Glutamatergic neuron (in vitro differentiated cells): ENCODE data around the gene IFNA10. TPM values are rescaled to one million over a fixed set of nuclear protein-coding genes. Genes with fewer than 3 reads are reported as not detected.
"Not testable (repeated sequence)": the region's sequence is repeated elsewhere in the genome, so short reads cannot be mapped to it uniquely, and the experiment has no call there.

Experiments
- DNase-seq: peaks from one replicate; pipeline ENCODE4 v3.0.0; 2022
- H3K27ac Mint-ChIP-seq: one replicate; pipeline ENCODE4 v1.8.0; 2020; ENCODE audit warnings: mild to moderate bottlenecking, mixed read lengths, inconsistent platforms; ENCODE audit not compliant: unreplicated experiment
- H3K27me3 Mint-ChIP-seq: one replicate; pipeline ENCODE4 v1.8.0; 2020; ENCODE audit warnings: mild to moderate bottlenecking, moderate library complexity, mixed read lengths, inconsistent platforms; ENCODE audit not compliant: unreplicated experiment
- H3K36me3 Mint-ChIP-seq: one replicate; pipeline ENCODE4 v1.8.0; 2020; ENCODE audit warnings: mild to moderate bottlenecking, mixed read lengths, inconsistent platforms; ENCODE audit not compliant: unreplicated experiment
- H3K4me1 Mint-ChIP-seq: one replicate; pipeline ENCODE4 v1.8.0; 2020; ENCODE audit warnings: mild to moderate bottlenecking, low read depth, mixed read lengths, inconsistent platforms; ENCODE audit not compliant: unreplicated experiment
- H3K4me3 Mint-ChIP-seq: one replicate; pipeline ENCODE4 v1.8.0; 2020; ENCODE audit warnings: mild to moderate bottlenecking, mixed read lengths, inconsistent platforms; ENCODE audit not compliant: unreplicated experiment
- H3K9me3 Mint-ChIP-seq: one replicate; pipeline ENCODE4 v1.8.0; 2020; ENCODE audit warnings: mild to moderate bottlenecking, moderate library complexity, mixed read lengths, inconsistent platforms; ENCODE audit not compliant: unreplicated experiment
- total RNA-seq: library from RNA; stranded (reverse); fragmentation: NEBNext Ultra II Directional; extraction: Animal tissue kit (Norgen Biotek cat#: 25700); gene quantifications from one replicate; pipeline ENCODE4 v1.2.1, GENCODE V29; 2021; ENCODE audit not compliant: unreplicated experiment
- TF ChIP-seq, protein P1 (sequence below): fragments of 200-600 bp; sonication (generic); IDR thresholded peaks from one replicate; pipeline ENCODE4 v1.5.0; 2021; ENCODE audit not compliant: partially characterized antibody, unreplicated experiment

Gene IFNA10
- total RNA-seq, 1 donor from 2014 or later = not detected

DNA sequence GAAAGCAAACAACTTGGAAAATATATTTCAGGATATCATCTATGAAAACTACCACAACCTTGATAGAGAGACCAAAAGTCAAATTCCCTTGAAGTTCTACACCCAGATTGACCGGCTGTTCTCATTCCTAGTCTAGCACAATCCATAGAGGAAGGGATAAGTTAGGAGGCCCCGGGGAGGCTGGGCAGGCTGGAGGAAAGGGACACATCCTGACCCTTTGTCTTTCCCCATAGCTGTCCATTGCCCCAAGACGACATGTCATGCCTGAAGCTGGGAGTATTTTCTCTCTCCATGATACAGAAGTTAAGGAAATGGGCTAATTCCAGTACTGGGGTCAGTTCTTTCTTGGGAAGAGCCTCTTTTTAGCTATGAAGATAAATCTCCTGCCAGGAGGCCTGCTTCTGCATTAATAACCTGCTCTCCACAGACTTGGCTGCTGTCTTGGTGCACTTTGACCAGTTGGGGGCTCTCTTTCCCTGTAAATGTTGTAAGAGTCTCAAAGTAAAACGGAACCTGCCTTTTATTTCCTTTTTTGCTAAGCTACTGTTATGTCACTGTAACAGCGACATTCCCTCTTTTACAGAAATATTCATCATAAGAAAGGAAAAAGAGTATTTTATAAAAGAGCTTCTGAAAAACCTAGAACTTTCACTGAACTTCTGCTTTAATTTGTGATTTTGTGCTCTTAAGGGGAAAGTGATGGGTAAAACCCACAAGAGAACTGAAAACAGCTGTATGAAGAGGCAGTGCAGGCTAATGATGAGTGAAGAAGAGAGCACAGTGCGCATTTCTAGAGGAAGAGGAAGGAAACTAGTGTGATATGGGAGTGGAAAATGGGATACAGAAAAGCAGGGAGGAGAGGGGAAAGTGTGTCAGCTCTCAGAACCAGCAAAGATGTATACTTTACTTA lies 11.8 kb downstream of the IFNA10 start:
- TF ChIP-seq, protein P1, sequence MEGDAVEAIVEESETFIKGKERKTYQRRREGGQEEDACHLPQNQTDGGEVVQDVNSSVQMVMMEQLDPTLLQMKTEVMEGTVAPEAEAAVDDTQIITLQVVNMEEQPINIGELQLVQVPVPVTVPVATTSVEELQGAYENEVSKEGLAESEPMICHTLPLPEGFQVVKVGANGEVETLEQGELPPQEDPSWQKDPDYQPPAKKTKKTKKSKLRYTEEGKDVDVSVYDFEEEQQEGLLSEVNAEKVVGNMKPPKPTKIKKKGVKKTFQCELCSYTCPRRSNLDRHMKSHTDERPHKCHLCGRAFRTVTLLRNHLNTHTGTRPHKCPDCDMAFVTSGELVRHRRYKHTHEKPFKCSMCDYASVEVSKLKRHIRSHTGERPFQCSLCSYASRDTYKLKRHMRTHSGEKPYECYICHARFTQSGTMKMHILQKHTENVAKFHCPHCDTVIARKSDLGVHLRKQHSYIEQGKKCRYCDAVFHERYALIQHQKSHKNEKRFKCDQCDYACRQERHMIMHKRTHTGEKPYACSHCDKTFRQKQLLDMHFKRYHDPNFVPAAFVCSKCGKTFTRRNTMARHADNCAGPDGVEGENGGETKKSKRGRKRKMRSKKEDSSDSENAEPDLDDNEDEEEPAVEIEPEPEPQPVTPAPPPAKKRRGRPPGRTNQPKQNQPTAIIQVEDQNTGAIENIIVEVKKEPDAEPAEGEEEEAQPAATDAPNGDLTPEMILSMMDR = peak; percentile 53
- H3K9me3 Mint-ChIP-seq, H3K4me3 Mint-ChIP-seq, H3K27ac Mint-ChIP-seq, H3K4me1 Mint-ChIP-seq, H3K27me3 Mint-ChIP-seq, H3K36me3 Mint-ChIP-seq: not testable (repeated sequence)
- DNase-seq = peak; percentile 30

GRCh38 chr9:21187487-21187886 lies 19.5 kb downstream of the IFNA10 start, which contains the start of gene IFNA4:
IFNA4 (minus strand) TSS chr9:21187587; CDS start chr9:21187531, 56 bp downstream.
- not testable (repeated sequence) for H3K27ac Mint-ChIP-seq, H3K36me3 Mint-ChIP-seq, H3K27me3 Mint-ChIP-seq, H3K9me3 Mint-ChIP-seq, H3K4me3 Mint-ChIP-seq, H3K4me1 Mint-ChIP-seq, DNase-seq

DNA sequence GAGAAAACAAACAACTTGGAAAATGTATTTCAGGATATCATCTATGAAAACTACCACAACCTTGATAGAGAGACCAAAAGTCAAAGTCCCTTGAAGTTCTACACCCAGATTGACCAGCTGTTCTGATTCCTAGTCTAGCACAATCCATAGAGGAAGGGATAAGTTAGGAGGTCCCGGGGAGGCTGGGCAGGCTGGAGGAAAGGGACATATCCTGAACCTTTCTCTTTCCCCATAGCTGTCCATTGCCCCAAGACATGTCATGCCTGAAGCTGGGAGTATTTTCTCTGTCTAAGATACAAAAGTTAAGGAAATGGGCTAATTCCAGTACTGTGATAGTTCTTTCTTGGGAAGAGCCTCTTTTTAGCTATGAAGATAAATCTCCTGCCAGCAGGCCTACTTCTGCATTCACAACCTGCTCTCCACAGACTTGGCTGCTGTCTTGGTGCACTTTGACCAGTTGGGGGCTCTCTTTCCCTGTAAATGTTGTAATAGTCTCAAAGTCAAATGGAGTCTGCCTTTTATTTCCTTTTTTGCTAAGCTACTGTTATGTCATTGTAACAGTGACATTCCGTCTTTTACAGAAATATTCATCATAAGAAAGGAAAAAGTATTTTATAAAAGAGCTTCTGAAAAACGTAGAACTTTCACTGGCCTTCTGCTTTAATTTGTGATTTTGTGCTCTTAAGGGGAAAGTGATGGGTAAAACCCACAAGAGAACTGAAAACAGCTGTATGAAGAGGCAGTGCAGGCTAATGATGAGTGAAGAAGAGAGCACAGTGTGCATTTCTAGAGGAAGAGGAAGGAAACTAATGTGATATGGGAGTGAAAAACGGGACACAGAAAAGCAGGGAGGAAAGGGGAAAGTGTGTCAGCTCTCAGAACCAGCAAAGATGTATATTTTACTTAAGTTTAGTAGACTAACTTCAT lies 23.9 kb downstream of the IFNA10 start:
- TF ChIP-seq, protein P1 = peak; percentile 60
- H3K36me3 Mint-ChIP-seq, DNase-seq, H3K27ac Mint-ChIP-seq, H3K27me3 Mint-ChIP-seq, H3K4me3 Mint-ChIP-seq, H3K9me3 Mint-ChIP-seq, H3K4me1 Mint-ChIP-seq: not testable (repeated sequence)

DNA sequence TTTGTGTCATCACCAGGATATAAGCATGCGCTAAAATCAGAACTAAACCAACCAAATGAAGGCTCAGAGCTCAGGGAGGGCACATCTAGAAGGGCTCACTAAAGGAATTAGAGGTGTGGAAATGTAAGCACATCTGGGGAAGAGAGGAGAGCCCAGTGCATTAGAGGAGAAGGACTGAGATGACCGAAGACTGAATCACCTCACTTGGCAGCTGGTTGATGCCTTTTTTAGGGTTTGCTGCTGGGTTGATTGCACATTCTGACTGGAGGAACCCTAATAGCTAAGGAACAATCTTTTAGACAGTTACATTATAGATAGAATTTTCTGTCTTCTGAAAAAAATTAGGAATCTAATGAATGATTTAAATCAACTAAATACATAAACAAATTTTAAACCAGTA lies 32.3 kb downstream of the IFNA10 start:
- H3K4me3 Mint-ChIP-seq = no peak overlapping the region
- H3K4me1 Mint-ChIP-seq = no peaks in the 10 kb centered on the region
- H3K36me3 Mint-ChIP-seq = no peaks in the 10 kb centered on the region
- DNase-seq = no peak
- TF ChIP-seq, protein P1 = no peak
- no peaks in the 10 kb centered on the region for H3K9me3 Mint-ChIP-seq
- H3K27me3 Mint-ChIP-seq = no peaks in the 10 kb centered on the region
- no peak overlapping the region for H3K27ac Mint-ChIP-seq

GRCh38 chr9:21172156-21172555 lies 34.8 kb downstream of the IFNA10 start:
- no peak overlapping the region for H3K4me3 Mint-ChIP-seq
- no peak overlapping the region for H3K27ac Mint-ChIP-seq
- no peaks in the 10 kb centered on the region for H3K4me1 Mint-ChIP-seq
- H3K9me3 Mint-ChIP-seq = no peaks in the 10 kb centered on the region
- H3K36me3 Mint-ChIP-seq = no peaks in the 10 kb centered on the region
- TF ChIP-seq, protein P1 = no peak
- H3K27me3 Mint-ChIP-seq = no peaks in the 10 kb centered on the region
- DNase-seq = no peak
